ENCODE measurements around the gene ZNF580. TPM values are rescaled to one million over a fixed set of nuclear protein-coding genes. Genes with fewer than 3 reads are reported as not detected.

Gene ZNF580
- total and polyA plus RNA-seq, 2 of the 13 experiments (the other 11 are each of a cell fraction or from before 2014, with no cell fraction given): 4.4 to 6.0 TPM

DNA sequence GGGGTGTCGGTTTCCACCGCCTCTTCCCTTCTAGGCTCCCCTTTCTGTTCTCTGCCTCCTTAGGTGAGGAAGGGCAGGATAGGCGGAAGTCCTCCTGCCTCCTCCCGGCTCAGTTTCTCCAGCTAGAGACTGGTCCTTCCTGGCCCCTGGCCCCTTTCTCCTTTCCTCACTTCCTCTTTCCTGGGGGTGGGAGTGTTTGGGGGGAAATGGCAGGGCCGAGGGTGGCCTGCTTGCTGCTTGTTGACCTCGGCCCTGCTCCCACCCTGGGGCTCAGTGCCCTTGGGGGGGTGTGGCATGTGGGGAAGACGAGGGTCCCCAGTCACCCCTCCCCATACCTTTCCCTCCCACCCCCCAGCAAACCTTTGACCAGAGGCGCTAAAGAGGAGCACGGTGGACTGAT is 19.0 kb downstream of the ZNF580 start:
- intact Hi-C loops (cut with micrococcal nuclease; ENCODE audit: unreplicated experiment): no loop called here
- ATAC-seq: no peak

More for the DNA sequence above, 19.0 kb downstream of the ZNF580 start:
- no peaks in the 10 kb centered on the region for H3K9me3 ChIP-seq (ENCODE audit: low read length)
- H4K20me1 ChIP-seq (ENCODE audit: insufficient read depth, low read length): peaks cover 52% of the 10 kb centered on the region
- peaks cover 69% of the 10 kb centered on the region for H3K79me2 ChIP-seq (ENCODE audit: insufficient read depth, low read length)
- H3K36me3 ChIP-seq (replicated peaks in 1 of 2; ENCODE audit: control insufficient read depth in 1 of 2, insufficient read depth in 2 of 2, low read length in 2 of 2): peaks cover 37 to 57% of the 10 kb centered on the region in 2 experiments
- 88% methylated on average over 8 of the region's 9 CpGs for WGBS (ENCODE audit: low lambda C conversion rate)
- ChIA-PET CTCF (ENCODE audit: low intra/inter-chr PET ratio, low total read pairs) (no interaction called here), POLR2A (no interaction called here)
- H2AFZ ChIP-seq (ENCODE audit: low read length): no peak overlapping the region
- no peak overlapping the region for H3K9ac ChIP-seq (ENCODE audit: insufficient read depth, low read depth, low read length)
- no peak overlapping the region for H3K27ac ChIP-seq (ENCODE audit: extremely low read length, insufficient read depth, low read length)
- no peaks in the 10 kb centered on the region; a peak in 1 of 5 replicates for H3K27me3 ChIP-seq (ENCODE audit: control insufficient read depth in 1 of 2, insufficient read depth in 2 of 2, low read length in 2 of 2)
- DNase-seq (ENCODE audit: low spot score): no peak
- no peak overlapping the region for H3K4me3 ChIP-seq (replicated peaks in 1 of 3; ENCODE audit: insufficient read depth in 1 of 3, low read depth in 2 of 3, low read length in 3 of 3)
- TF ChIP-seq, protein P1, sequence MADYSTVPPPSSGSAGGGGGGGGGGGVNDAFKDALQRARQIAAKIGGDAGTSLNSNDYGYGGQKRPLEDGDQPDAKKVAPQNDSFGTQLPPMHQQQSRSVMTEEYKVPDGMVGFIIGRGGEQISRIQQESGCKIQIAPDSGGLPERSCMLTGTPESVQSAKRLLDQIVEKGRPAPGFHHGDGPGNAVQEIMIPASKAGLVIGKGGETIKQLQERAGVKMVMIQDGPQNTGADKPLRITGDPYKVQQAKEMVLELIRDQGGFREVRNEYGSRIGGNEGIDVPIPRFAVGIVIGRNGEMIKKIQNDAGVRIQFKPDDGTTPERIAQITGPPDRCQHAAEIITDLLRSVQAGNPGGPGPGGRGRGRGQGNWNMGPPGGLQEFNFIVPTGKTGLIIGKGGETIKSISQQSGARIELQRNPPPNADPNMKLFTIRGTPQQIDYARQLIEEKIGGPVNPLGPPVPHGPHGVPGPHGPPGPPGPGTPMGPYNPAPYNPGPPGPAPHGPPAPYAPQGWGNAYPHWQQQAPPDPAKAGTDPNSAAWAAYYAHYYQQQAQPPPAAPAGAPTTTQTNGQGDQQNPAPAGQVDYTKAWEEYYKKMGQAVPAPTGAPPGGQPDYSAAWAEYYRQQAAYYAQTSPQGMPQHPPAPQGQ (CRISPR knock-in tag; IDR thresholded peaks at IDR 0.05; ENCODE audit: borderline replicate concordance): no peak
- no peak for TF ChIP-seq DNMT3B (CRISPR knock-in tag; conservative IDR thresholded peaks at IDR 0.05)
- TF ChIP-seq ZFAT (CRISPR knock-in tag; conservative IDR thresholded peaks at IDR 0.05): no peak
- TF ChIP-seq RNF2 (conservative IDR thresholded peaks at IDR 0.05; ENCODE audit: low read depth): no peak
- no peak for TF ChIP-seq RARA (CRISPR knock-in tag; IDR thresholded peaks at IDR 0.05)
- TF ChIP-seq ZNF629 (CRISPR knock-in tag; conservative IDR thresholded peaks at IDR 0.05): no peak
- TF ChIP-seq ZNF296 (CRISPR knock-in tag; conservative IDR thresholded peaks at IDR 0.05): no peak
- no peak for TF ChIP-seq ZNF17 (CRISPR knock-in tag; IDR thresholded peaks at IDR 0.05)
- no peak for TF ChIP-seq ZNF317 (CRISPR knock-in tag; IDR thresholded peaks at IDR 0.05)
- no peak for TF ChIP-seq SMAD3 (CRISPR knock-in tag; IDR thresholded peaks at IDR 0.05)
- no peak for TF ChIP-seq NFKB2 (CRISPR knock-in tag; IDR thresholded peaks at IDR 0.05; ENCODE audit: borderline replicate concordance)
- TF ChIP-seq ZEB1 (IDR thresholded peaks at IDR 0.05; ENCODE audit: insufficient replicate concordance, low read depth): no peak
- no peak for TF ChIP-seq FOXP1 (IDR thresholded peaks at IDR 0.05)
- no peak for TF ChIP-seq FOXP1 (CRISPR knock-in tag; IDR thresholded peaks at IDR 0.05)
- no peak for TF ChIP-seq PHF5A (CRISPR knock-in tag; IDR thresholded peaks at IDR 0.05; ENCODE audit: low read depth, unreplicated experiment)
- no peak for TF ChIP-seq ZNF383 (CRISPR knock-in tag; IDR thresholded peaks at IDR 0.05; ENCODE audit: borderline replicate concordance)
- TF ChIP-seq, protein P2, sequence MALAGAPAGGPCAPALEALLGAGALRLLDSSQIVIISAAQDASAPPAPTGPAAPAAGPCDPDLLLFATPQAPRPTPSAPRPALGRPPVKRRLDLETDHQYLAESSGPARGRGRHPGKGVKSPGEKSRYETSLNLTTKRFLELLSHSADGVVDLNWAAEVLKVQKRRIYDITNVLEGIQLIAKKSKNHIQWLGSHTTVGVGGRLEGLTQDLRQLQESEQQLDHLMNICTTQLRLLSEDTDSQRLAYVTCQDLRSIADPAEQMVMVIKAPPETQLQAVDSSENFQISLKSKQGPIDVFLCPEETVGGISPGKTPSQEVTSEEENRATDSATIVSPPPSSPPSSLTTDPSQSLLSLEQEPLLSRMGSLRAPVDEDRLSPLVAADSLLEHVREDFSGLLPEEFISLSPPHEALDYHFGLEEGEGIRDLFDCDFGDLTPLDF (CRISPR knock-in tag; IDR thresholded peaks at IDR 0.05): no peak
- no peak for TF ChIP-seq SYNCRIP (IDR thresholded peaks at IDR 0.05; ENCODE audit: insufficient read depth, low read depth, low read length)
- TF ChIP-seq NFE2 (CRISPR knock-in tag; IDR thresholded peaks at IDR 0.05): no peak
- no peak for TF ChIP-seq ETV5 (CRISPR knock-in tag; IDR thresholded peaks at IDR 0.05; ENCODE audit: borderline replicate concordance)
- TF ChIP-seq ZBTB7A (CRISPR knock-in tag; IDR thresholded peaks at IDR 0.05): no peak
- FAIRE-seq: no peak
- in situ Hi-C loops (cut with HindIII; ENCODE audit: extremely low pct_ligation_motif_present, low pct_unique_long_range_greater_than_20kb): no loop called here
- peaks cover 24% of the 10 kb centered on the region for H3K4me1 ChIP-seq (ENCODE audit: insufficient read depth, low read length)
- H3K4me2 ChIP-seq (ENCODE audit: low read depth, low read length): no peak overlapping the region
- BruUV-seq (replicated peaks): no TSS peak
